Mesodermal cell (in vitro differentiated cells): ENCODE results near the gene DIP2C.

Source experiments
- H3K27ac ChIP-seq: 2 replicates; pipeline ENCODE4 v1.7.0; 2013; ENCODE audit warnings: mild to moderate bottlenecking, low read depth, low read length, moderate library complexity; ENCODE audit not compliant: severe bottlenecking
- H3K36me3 ChIP-seq: 2 replicates; pipeline ENCODE4 v1.7.1; 2013; ENCODE audit warnings: mild to moderate bottlenecking, low read length, moderate library complexity; ENCODE audit not compliant: control insufficient read depth, insufficient read depth
- H3K4me1 ChIP-seq: one replicate; pipeline ENCODE4 v1.7.1; 2013; ENCODE audit warnings: mild to moderate bottlenecking, low read length; ENCODE audit not compliant: insufficient read depth, control insufficient read depth, poor library complexity, severe bottlenecking
- H3K4me3 ChIP-seq: 2 replicates; pipeline ENCODE4 v1.7.0; 2013; ENCODE audit warnings: low read length, control low read depth, mild to moderate bottlenecking; ENCODE audit not compliant: insufficient read depth, poor library complexity, severe bottlenecking; ENCODE audit errors: extremely low read depth
- H3K9me3 ChIP-seq: 2 replicates; pipeline ENCODE4 v1.7.1; 2013; ENCODE audit warnings: mild to moderate bottlenecking, low read length, moderate library complexity; ENCODE audit not compliant: control insufficient read depth
- WGBS, 2 experiments: methylation state at CpG; one replicate each; pipeline ENCODE4 v1.1.5; 2013; ENCODE audit warnings: missing lambda C conversion rate in 2 of 2; ENCODE audit not compliant: insufficient coverage in 2 of 2; 5-methylcytosine and 5-hydroxymethylcytosine counted together

The DIP2C gene

DNA sequence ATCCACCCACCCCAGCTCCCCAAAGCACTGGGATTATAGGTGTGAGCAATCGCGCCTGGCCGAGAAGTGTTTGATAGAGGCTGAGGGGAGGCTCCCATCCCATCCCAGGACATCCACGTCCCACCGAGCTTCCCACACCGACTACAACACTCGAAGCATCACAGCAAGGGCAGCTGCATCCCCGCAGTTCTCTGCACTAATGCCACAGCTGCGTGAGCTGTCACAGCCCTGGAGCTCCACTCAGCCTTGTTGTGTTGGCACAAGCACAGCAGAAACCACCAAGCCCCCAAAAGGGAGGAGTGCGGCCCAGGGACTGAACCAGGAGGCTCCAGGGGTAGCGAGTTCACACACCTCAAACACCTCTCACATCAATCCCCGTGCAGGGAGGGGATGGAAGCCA, 121.6 kb downstream of the DIP2C start:
- no peaks in the 10 kb centered on the region for H3K36me3 ChIP-seq
- peaks cover 15% of the 10 kb centered on the region for H3K9me3 ChIP-seq
- H3K27ac ChIP-seq: no peak overlapping the region
- H3K4me1 ChIP-seq: no peaks in the 10 kb centered on the region
- H3K4me3 ChIP-seq: no peak overlapping the region
- WGBS, 2 experiments: 90 to 94% methylated on average over 3 to 10 of the region's 12 CpGs

DNA sequence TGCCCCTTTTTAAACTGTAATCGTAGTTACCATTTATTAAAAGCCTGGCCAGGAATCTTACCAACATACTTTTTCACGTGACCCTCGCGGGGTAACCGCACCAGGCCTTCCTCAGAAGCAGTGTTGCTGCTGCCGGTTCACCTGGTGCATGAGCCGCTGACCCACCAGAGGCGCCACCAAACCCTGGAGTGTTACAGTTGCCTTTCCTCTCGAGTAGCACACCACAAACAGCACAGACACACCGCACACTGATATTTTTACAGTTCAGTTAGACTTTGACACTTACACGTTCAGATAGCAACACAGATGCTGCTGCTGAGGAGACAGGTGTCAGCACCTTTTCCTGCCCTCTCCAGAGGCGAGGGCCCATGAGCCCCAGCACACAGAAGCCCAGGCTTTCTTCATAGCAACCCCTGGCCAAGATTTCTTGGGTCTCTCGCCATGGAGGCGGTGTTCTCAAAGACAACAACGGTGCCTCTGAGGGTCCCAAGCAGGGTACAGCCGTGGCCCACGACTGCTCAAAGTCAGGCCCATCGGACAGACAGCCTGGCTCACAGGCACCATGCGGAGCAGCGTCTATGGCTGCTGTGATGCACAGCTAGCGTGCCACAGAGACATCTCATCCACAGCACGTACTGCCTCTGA, 123.1 kb downstream of the DIP2C start:
- Histone ChIP-seq H3K4me1 (no peaks in the 10 kb centered on the region), H3K36me3 (no peaks in the 10 kb centered on the region), H3K27ac (no peak overlapping the region), H3K4me3 (no peak overlapping the region), H3K9me3 (peaks cover 15% of the 10 kb centered on the region)
- 90 to 95% methylated on average over 18 to 22 of the region's 22 CpGs for WGBS, 2 experiments

DNA sequence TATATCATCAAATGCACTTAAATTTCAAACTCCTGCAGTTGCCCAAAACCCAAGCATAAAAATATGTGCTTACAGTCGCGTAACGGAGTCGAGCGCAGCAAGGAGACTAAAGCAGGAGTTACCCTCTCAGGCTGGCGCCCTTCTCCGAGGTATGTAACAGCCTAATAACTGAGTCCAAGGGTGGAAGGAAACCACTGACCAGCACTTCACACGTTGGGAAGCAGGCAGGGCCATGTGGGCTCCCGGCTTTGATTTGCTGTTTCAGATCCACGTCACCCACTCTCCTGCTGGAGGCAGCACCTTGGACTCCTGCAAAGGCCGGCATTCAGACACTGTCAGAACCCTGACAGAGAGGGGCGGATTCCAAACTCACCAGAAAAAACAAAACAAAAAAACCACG, 123.8 kb downstream of the DIP2C start:
- Histone ChIP-seq H3K27ac (no peak overlapping the region), H3K9me3 (peaks cover 15% of the 10 kb centered on the region), H3K36me3 (no peaks in the 10 kb centered on the region), H3K4me3 (no peak overlapping the region), H3K4me1 (no peaks in the 10 kb centered on the region)
- WGBS, 2 experiments: 89 to 95% methylated on average over 7 to 12 of the region's 13 CpGs

DNA sequence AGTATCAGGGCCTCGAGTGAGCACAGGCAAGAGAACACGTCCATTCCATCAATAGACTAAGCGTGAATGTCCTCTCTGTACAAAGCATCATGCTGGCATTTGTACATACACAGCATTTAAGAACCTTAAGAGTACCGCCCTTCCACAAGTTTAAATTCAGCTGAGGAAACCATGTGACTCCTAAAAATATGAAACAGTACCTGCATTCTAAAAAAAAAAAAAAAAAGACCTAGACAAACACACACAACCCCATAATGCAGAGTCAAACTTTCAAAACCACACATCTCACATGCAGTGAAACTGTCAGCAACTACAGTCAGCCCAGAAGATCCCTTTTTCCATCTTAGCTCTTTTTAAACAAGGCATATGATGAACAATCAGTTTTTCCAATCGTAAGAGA, 124.3 kb downstream of the DIP2C start:
- Histone ChIP-seq H3K27ac (no peak overlapping the region), H3K4me3 (no peak overlapping the region), H3K9me3 (peaks cover 12% of the 10 kb centered on the region), H3K36me3 (no peaks in the 10 kb centered on the region), H3K4me1 (no peaks in the 10 kb centered on the region)
- 92 to 100% methylated on average over 3 to 4 of the region's 5 CpGs for WGBS, 2 experiments

DNA sequence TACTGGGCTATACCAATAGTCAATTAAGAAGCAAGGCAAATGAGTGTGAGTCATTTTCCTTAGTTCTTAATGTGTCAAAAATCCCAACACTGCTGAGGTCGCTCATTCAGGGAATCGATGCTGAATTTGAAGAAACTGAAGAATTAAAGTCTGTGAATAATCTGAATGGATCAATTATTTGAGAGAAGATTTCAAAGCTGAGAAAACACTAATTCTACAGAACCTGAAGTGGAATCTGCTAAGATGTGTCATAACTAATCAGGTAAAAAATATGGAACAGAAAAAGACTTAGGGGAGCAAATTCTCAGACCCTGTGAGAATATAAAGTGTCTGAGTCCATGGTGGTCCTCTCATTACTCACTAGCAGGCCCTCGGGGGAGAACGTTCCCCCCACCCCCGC, 125.6 kb downstream of the DIP2C start:
- Histone ChIP-seq H3K27ac (no peak overlapping the region), H3K4me1 (no peaks in the 10 kb centered on the region), H3K4me3 (no peak overlapping the region), H3K9me3 (peaks cover 9% of the 10 kb centered on the region), H3K36me3 (no peaks in the 10 kb centered on the region)
- WGBS, 2 experiments: 90 to 100% methylated on average over 3 to 5 of the region's 5 CpGs

DNA sequence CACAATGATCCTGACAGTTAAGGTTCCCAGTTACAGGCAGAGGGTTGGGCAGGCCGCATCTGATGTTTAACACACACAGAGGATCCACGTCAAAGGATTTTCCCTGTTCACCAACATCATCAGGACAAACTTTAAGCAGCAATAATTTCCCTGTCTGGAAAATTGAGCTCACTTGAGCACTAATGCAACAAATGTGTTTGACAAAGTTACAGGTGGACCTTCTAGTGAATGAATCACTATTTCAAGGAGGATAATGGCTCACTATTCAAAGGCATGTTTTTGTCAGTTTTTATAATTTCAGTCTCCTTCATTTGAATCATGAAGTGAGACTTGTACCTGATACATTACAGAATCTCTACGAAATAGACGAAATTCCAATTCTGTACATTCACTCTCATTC, 127.3 kb downstream of the DIP2C start:
- Histone ChIP-seq H3K4me1 (peaks cover 4% of the 10 kb centered on the region), H3K4me3 (no peak overlapping the region), H3K36me3 (no peaks in the 10 kb centered on the region), H3K9me3 (peaks cover 9% of the 10 kb centered on the region), H3K27ac (no peak overlapping the region)
- 95 to 100% methylated on average over 4 of the region's 4 CpGs for WGBS, 2 experiments

DNA sequence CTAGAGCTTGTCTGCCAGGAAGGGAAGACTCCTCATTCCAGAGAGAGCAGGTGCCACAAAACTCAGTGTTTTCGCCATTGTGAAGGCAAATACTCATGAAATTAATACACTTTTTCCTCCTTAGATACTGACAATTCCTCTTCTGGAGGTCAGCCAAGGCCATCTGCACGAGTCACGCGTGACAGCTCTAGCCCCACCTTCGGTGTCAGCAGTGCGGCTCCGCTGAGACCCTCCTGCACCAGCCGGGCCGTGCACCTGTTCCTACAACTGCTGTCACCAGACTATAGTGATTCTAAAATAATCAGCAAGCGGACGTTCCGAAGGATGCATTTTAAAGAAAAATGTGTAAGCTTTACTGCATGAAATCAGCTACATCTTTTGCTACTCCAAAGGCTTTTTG, 127.7 kb downstream of the DIP2C start:
- 91 to 97% methylated on average over 11 of the region's 12 CpGs for WGBS, 2 experiments
- no peak overlapping the region for H3K27ac ChIP-seq
- H3K36me3 ChIP-seq: no peaks in the 10 kb centered on the region
- H3K4me3 ChIP-seq: no peak overlapping the region
- peaks cover 9% of the 10 kb centered on the region for H3K9me3 ChIP-seq
- H3K4me1 ChIP-seq: peaks cover 8% of the 10 kb centered on the region

DNA sequence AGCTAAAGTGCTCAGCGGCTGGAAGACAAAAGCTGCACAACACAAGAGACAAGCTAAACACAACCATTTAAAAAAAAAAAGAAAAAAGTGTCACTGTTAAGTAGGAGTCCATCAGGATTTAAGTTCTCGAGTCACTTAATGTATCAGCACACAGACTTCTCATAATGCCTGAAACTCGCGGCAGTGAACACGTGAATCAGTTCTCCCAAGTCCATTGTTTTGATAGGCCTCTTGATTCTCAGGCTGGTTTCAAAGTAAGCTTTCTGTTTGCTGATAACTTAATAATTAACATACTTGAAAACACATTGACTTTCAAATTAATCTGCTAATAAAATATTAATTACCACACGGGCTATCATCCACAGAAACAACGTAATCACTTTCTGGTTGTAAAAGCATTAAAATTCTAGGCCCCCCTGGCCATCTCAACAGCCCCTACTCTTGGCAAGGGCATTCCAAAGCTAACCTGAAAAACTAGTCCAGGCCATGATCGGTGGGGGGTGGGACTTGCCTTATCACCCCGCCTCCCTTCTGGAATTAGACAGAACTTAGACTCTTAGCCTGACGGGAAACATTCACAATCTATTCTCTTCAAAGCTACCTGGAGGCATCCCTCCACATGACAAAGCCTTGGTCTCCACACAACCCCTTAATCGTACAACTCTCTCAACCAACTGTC, 129.0 kb downstream of the DIP2C start:
- Histone ChIP-seq H3K4me3 (no peak overlapping the region), H3K4me1 (peaks cover 8% of the 10 kb centered on the region), H3K9me3 (peaks cover 9% of the 10 kb centered on the region), H3K36me3 (no peaks in the 10 kb centered on the region), H3K27ac (no peak overlapping the region)
- WGBS, 2 experiments: 97 to 98% methylated on average over 9 of the region's 11 CpGs

DNA sequence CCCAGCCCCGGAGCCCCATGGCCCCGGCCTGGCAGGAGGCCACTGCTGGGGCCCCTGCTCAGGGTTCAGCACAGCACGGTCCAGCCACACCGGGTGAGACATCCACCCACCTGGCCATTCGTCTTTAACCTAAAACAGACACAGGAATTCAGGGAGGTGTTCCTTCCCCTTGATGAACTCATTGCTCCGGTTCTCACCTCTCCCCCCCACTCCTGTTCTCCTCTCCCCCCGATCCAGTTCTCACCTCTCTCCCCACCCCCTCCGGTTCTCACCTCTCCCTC, 129.8 kb downstream of the DIP2C start:
- WGBS, 2 experiments: 76 to 80% methylated on average over 3 to 6 of the region's 8 CpGs
- H3K4me1 ChIP-seq: peaks cover 8% of the 10 kb centered on the region
- no peak overlapping the region for H3K4me3 ChIP-seq
- H3K36me3 ChIP-seq: no peaks in the 10 kb centered on the region
- H3K27ac ChIP-seq: no peak overlapping the region
- H3K9me3 ChIP-seq: peaks cover 9% of the 10 kb centered on the region

DNA sequence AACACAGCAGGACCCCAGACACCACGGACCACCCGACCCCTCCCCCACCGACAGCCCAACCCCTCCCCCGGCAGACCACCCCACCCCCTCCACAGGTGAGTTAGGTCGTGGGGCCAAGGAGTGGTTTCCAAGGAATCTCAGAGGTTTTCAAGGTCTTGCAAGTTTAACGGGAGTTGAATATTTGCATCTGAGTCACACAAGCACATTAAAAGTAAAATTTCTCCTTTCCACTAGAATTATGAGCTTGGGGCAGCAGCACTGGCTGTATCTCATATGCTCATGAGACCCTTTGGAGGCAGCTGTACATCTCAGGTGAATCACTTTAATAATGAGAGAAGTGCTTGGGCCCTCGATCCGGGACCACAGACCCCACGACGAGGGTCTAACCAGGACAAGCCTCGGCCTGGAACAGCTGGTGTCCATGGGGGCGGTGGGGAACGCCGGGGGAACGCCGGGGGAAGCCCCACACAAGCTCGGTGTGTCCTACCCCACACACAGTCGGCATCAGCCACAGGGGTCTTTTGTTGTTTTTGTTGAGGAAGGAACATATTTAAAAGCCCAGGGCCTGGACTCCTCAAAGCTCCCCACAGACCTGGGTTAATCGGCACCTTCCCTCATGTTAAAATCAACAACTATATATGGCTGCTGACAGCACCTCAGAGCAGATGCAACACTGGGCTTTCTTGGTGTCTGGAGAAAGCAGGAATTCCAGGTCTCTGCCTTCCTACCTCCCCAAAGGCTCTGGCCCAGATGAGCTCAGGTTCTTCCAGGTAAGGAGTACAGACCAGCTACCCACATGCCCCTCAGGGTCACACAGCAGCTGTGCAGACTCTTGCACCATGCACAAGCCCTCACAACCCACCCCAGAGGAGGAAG, 130.3 kb downstream of the DIP2C start:
- Histone ChIP-seq H3K36me3 (no peaks in the 10 kb centered on the region), H3K9me3 (peaks cover 7% of the 10 kb centered on the region), H3K27ac (no peak overlapping the region), H3K4me3 (no peak overlapping the region), H3K4me1 (peaks cover 8% of the 10 kb centered on the region)
- WGBS, 2 experiments: 88 to 92% methylated on average over 8 to 9 of the region's 19 CpGs

DNA sequence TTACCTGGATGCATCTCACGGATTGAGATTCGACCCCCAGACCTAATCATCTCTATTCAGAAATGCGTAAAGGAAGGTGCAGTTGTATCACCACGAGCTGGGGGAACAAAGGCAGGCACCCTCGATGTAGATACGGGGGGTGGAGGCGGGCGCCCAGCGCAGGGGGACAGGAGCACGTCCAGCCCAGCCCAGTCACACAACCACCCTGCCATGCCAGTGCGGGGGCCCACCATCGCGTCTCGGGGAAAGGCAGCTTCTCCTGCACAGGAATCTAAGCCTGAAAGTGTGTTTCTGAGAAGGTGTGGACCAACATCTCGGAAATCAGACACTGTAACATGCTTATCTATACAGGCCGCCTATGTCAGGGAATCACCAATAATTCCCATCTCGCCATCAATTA, 131.1 kb downstream of the DIP2C start:
- Histone ChIP-seq H3K4me3 (no peak overlapping the region), H3K4me1 (peaks cover 8% of the 10 kb centered on the region), H3K9me3 (no peaks in the 10 kb centered on the region), H3K36me3 (no peaks in the 10 kb centered on the region), H3K27ac (no peak overlapping the region)
- 90 to 91% methylated on average over 11 to 14 of the region's 17 CpGs for WGBS, 2 experiments
